ENCODE data around the gene FBXL20.

The FBXL20 gene

GRCh38 chr17:39208893-39209292, 192.5 kb downstream of the FBXL20 start:
- DNase-seq (ENCODE audit: low read depth in 1 of 2, low spot score in 1 of 2) = no peak

- no peak for DNase-seq (ENCODE audit: low read depth in 1 of 2, low spot score in 1 of 2)
Measured at GRCh38 chr17:39208136-39208535, 193.3 kb downstream of the FBXL20 start.

GRCh38 chr17:39205112-39205526, 196.3 kb downstream of the FBXL20 start:
- no peak for DNase-seq (ENCODE audit: low read depth in 1 of 2, low spot score in 1 of 2)

- DNase-seq (ENCODE audit: low read depth in 1 of 2, low spot score in 1 of 2) = no peak
Measured at GRCh38 chr17:39204245-39204644, 197.2 kb downstream of the FBXL20 start.

Data from stimulated activated CD4-positive, alpha-beta T cell treated with anti-CD3 and anti-CD28 coated beads, Interleukin-15, amount 100 ng/mL, for 1 hour (primary cell).